ENCODE measurements around the gene ACAP2.

Gene ACAP2

DNA sequence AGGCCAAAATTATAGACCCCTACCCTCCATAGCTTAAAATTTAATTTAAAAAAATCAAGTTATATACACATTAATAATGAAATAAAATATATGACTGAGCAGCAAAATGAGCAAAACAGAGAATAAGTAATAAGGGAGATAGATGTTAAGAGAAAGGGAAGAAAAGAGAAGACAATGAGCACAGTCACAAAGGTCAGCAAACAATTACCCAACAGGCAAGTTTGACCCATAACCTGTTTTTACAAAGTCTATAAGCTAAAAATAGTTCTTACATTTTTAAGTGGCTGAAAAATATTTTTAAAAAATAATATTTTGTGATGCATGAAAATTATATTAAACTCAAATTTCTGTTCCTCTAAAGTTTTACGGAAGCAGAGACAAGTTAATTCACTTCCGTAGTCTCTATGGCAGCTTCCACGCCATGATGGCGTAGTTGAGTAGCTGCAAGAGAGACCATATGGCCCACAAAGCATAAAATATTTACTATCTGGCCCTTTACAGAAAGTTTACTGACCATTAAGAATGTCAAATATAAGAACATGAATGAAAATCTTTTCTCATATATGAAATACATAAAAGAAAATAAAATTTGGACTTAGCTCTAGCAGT, 47.5 kb downstream of the ACAP2 start:
- Histone ChIP-seq H3K9me3 (ENCODE audit: control insufficient read depth, low read length) (no peaks in the 10 kb centered on the region), H3K4me3 (ENCODE audit: low read depth, low read length) (no peak overlapping the region), H3K4me1 (no peaks in the 10 kb centered on the region), H2AFZ (no peak overlapping the region), H3K36me3 (ENCODE audit: control insufficient read depth, insufficient read depth, low read length) (no peaks in the 10 kb centered on the region), H3K9ac (no peak overlapping the region), H3K4me2 (ENCODE audit: low read length) (no peak overlapping the region), H3K27me3 (ENCODE audit: control insufficient read depth, insufficient read depth, low read length) (no peaks in the 10 kb centered on the region), H3K79me2 (peaks cover 16% of the 10 kb centered on the region), H3K27ac (no peak overlapping the region)
- TF ChIP-seq, protein P1, sequence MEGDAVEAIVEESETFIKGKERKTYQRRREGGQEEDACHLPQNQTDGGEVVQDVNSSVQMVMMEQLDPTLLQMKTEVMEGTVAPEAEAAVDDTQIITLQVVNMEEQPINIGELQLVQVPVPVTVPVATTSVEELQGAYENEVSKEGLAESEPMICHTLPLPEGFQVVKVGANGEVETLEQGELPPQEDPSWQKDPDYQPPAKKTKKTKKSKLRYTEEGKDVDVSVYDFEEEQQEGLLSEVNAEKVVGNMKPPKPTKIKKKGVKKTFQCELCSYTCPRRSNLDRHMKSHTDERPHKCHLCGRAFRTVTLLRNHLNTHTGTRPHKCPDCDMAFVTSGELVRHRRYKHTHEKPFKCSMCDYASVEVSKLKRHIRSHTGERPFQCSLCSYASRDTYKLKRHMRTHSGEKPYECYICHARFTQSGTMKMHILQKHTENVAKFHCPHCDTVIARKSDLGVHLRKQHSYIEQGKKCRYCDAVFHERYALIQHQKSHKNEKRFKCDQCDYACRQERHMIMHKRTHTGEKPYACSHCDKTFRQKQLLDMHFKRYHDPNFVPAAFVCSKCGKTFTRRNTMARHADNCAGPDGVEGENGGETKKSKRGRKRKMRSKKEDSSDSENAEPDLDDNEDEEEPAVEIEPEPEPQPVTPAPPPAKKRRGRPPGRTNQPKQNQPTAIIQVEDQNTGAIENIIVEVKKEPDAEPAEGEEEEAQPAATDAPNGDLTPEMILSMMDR (IDR thresholded peaks at IDR 0.05): no peak

DNA sequence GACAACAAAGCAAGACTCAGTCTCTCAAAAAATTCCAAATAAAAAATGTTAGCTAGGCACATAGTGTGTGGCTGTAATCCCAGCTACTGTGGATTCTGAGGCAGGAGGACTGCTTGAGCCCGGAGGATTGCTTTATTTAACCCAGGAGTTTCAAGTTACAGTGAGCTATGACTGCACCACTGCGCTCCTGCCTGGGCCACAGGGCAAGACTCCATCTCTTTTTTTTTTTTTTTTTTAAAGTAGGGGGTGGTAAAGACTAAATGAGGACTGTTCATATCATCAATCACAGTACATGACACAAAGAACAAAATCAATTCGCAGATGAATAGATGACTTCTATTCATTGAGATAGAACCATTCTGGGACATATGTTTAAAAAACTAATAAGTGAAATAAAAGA, 48.1 kb downstream of the ACAP2 start:
- Histone ChIP-seq H3K9ac (no peak overlapping the region), H3K4me2 (ENCODE audit: low read length) (no peak overlapping the region), H3K36me3 (ENCODE audit: control insufficient read depth, insufficient read depth, low read length) (no peaks in the 10 kb centered on the region), H3K9me3 (ENCODE audit: control insufficient read depth, low read length) (no peaks in the 10 kb centered on the region), H3K4me1 (no peaks in the 10 kb centered on the region), H3K27me3 (ENCODE audit: control insufficient read depth, insufficient read depth, low read length) (no peaks in the 10 kb centered on the region), H2AFZ (no peak overlapping the region), H3K27ac (no peak overlapping the region), H3K4me3 (ENCODE audit: low read depth, low read length) (no peak overlapping the region), H3K79me2 (peaks cover 16% of the 10 kb centered on the region)
- TF ChIP-seq, protein P1 (IDR thresholded peaks at IDR 0.05): no peak

DNA sequence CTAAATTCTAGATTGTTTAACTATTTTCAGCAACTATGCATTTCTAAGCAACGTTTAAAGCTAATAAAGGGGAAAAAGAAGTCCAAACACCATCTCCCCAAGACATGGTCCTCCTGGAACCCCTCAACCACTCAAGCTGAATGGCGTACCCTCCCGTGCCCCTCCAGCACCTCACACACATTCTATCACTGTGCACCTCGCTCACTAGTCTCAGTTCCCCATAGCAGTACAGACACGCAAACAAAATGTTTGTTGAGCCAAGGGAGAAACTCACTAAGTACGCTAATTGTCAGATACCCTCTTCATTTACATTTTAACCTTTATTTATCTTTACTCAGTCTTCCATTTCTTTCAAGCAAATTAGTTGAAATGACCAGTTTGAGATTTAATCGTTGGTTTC, 48.8 kb downstream of the ACAP2 start:
- Histone ChIP-seq H3K27ac (no peak overlapping the region), H3K79me2 (peaks cover 16% of the 10 kb centered on the region), H2AFZ (no peak overlapping the region), H3K4me3 (ENCODE audit: low read depth, low read length) (no peak overlapping the region), H3K36me3 (ENCODE audit: control insufficient read depth, insufficient read depth, low read length) (no peaks in the 10 kb centered on the region), H3K4me2 (ENCODE audit: low read length) (no peak overlapping the region), H3K9ac (no peak overlapping the region), H3K4me1 (no peaks in the 10 kb centered on the region), H3K9me3 (ENCODE audit: control insufficient read depth, low read length) (no peaks in the 10 kb centered on the region), H3K27me3 (ENCODE audit: control insufficient read depth, insufficient read depth, low read length) (no peaks in the 10 kb centered on the region)
- TF ChIP-seq, protein P1 (IDR thresholded peaks at IDR 0.05): no peak

DNA sequence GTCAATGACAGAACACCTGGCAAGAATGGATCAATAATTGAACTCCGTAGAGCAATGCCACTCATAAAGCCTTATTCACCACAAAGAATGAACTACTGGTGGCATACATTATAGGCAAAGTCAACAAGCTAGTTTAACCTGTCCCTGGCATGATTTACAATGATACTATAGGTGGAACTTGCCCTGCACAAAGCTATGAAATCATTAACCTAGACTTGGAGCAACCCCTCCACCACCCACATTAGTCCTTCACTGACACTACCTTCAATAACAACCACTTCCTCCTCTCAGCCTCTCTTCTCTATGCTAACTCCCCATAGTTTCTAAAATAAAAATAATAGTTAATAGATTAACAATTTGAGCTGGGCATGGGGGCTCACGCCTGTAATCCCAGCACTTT, 54.4 kb downstream of the ACAP2 start:
- TF ChIP-seq, protein P1 (IDR thresholded peaks at IDR 0.05): no peak
- H3K79me2 ChIP-seq: peaks cover 3% of the 10 kb centered on the region
- no peaks in the 10 kb centered on the region for H3K27me3 ChIP-seq (ENCODE audit: control insufficient read depth, insufficient read depth, low read length)
- H3K9me3 ChIP-seq (ENCODE audit: control insufficient read depth, low read length): no peaks in the 10 kb centered on the region
- no peak overlapping the region for H3K4me2 ChIP-seq (ENCODE audit: low read length)
- H3K4me1 ChIP-seq: no peaks in the 10 kb centered on the region
- H3K4me3 ChIP-seq (ENCODE audit: low read depth, low read length): no peak overlapping the region
- no peak overlapping the region for H3K9ac ChIP-seq
- H3K36me3 ChIP-seq (ENCODE audit: control insufficient read depth, insufficient read depth, low read length): no peaks in the 10 kb centered on the region
- no peak overlapping the region for H2AFZ ChIP-seq
- H3K27ac ChIP-seq: no peak overlapping the region

DNA sequence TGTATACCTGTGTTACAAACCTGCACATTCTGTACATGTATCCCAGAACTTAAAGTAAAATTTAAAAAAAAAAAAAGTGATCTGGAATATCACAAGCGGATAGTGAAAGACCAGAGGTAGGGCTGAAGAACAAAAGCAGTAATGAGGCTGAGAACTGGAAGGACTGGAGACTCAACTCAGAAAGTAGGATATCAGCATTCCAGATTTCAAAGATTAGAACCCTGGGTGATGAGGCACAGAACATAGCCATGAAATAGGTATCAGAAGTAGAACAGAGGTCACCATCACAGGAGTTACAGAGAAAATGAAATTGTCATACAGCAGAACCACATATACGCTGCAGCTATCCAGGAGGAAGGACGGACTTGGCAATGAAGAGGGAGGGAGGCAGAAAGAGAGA, 56.1 kb downstream of the ACAP2 start:
- no peaks in the 10 kb centered on the region for H3K27me3 ChIP-seq (ENCODE audit: control insufficient read depth, insufficient read depth, low read length)
- peaks cover 3% of the 10 kb centered on the region for H3K79me2 ChIP-seq
- no peak overlapping the region for H3K27ac ChIP-seq
- H3K36me3 ChIP-seq (ENCODE audit: control insufficient read depth, insufficient read depth, low read length): no peaks in the 10 kb centered on the region
- H3K9ac ChIP-seq: no peak overlapping the region
- H3K4me3 ChIP-seq (ENCODE audit: low read depth, low read length): no peak overlapping the region
- TF ChIP-seq, protein P1 (IDR thresholded peaks at IDR 0.05): no peak
- H3K4me1 ChIP-seq: no peaks in the 10 kb centered on the region
- no peak overlapping the region for H2AFZ ChIP-seq
- no peak overlapping the region for H3K4me2 ChIP-seq (ENCODE audit: low read length)
- H3K9me3 ChIP-seq (ENCODE audit: control insufficient read depth, low read length): no peaks in the 10 kb centered on the region
